Neural cell (in vitro differentiated cells): ENCODE data around the gene LRRC15.

Experiments used
- CTCF ChIP-seq: fragments of 450-650 bp; IDR thresholded peaks from 2 replicates; pipeline ENCODE4 v1.5.1; 2014; ENCODE audit warnings: antibody characterized with exemption, mild to moderate bottlenecking, moderate library complexity; ENCODE audit not compliant: poor library complexity, severe bottlenecking
- EP300 ChIP-seq: fragments of 450-650 bp; conservative IDR thresholded peaks from 2 replicates; pipeline ENCODE4 v1.6.1; 2014; ENCODE audit warnings: antibody characterized with exemption, mild to moderate bottlenecking, moderate library complexity; ENCODE audit not compliant: poor library complexity, severe bottlenecking
- EZH2 ChIP-seq: fragments of 200-600, 300-800 bp; shearing (Covaris generic), sonication (generic); IDR thresholded peaks from 2 replicates; pipeline ENCODE4 v1.6.1; 2014; ENCODE audit warnings: antibody characterized with exemption, low read length, borderline replicate concordance, mild to moderate bottlenecking; ENCODE audit not compliant: insufficient read depth, poor library complexity, severe bottlenecking
- POLR2AphosphoS5 ChIP-seq: IDR thresholded peaks from 2 replicates; pipeline ENCODE4 v1.6.1; 2012
- REST ChIP-seq: IDR thresholded peaks from 2 replicates; pipeline ENCODE4 v1.6.1; 2012; ENCODE audit warnings: borderline replicate concordance
- SMC3 ChIP-seq: fragments of 450-650 bp; conservative IDR thresholded peaks from 2 replicates; pipeline ENCODE4 v1.6.1; 2014; ENCODE audit warnings: antibody characterized with exemption, mild to moderate bottlenecking, moderate library complexity; ENCODE audit not compliant: poor library complexity

- TF ChIP-seq CTCF (no peak), EZH2 (no peak), REST (no peak), SMC3 (no peak), POLR2AphosphoS5 (no peak), EP300 (no peak)
These were observed 62.5 kb downstream of the LRRC15 start for GRCh38 chr3:194306771-194307640.
